HCT116 (cell line): ENCODE results near the gene MAP3K9. TPM values are rescaled to one million over a fixed set of nuclear protein-coding genes. Genes with fewer than 3 reads are reported as not detected.

ENCODE experiments used
- ATAC-seq: fragments of 200-7000 bp; cut with Tn5 transposase; 2 replicates; pipeline ENCODE4 v1.9.1; 2020; ENCODE audit warnings: mild to moderate bottlenecking, moderate library complexity
- BruUV-seq: library from RNA; stranded (reverse); fragments of 400-500 nt; replicated peaks from 2 replicates; lab custom pipeline; 2021; lab: Mats Ljungman, UMichigan
- CTCF ChIA-PET: fragments of 300-600 bp; sonication (Branson Sonifier 250); formaldehyde crosslinking; loops from one replicate; lab custom pipeline; 2021; ENCODE audit warnings: antibody characterized with exemption; lab: Charles Lee
- POLR2A ChIA-PET: fragments of 300-600, 350-600 bp; sonication (Branson Sonifier 250); formaldehyde crosslinking; loops from one replicate; lab custom pipeline; 2021; ENCODE audit warnings: antibody characterized with exemption; lab: Charles Lee
- RAD21 ChIA-PET, 2 experiments: fragments of 300-600 bp; sonication (Branson Sonifier 250); formaldehyde crosslinking; loops; one replicate each; lab custom pipeline; 2023; ENCODE audit warnings: low total read pairs in 2 of 2; ENCODE audit not compliant: uncharacterized antibody in 2 of 2, unreplicated experiment in 2 of 2, low non-redundant PET in 1 of 2; lab: Charles Lee
- DNase-seq: peaks from one replicate; pipeline ENCODE4 v3.0.0-alpha.2; 2010; ENCODE audit warnings: low read depth, low spot score
- H2AFZ ChIP-seq: fragments of 200-600 bp; shearing (Covaris generic), sonication (generic); 2 replicates; pipeline ENCODE4 v1.6.1; 2017; ENCODE audit warnings: low read depth, mixed run types, mixed read lengths, antibody characterized with exemption, low read length; ENCODE audit not compliant: poor library complexity, severe bottlenecking
- H3K27ac ChIP-seq: 2 replicates; pipeline ENCODE4 v1.5.1; 2012; ENCODE audit warnings: low read depth, low read length
- H3K27me3 ChIP-seq: fragments of 200-600 bp; sonication (generic); 2 replicates; pipeline ENCODE4 v1.6.1; 2016; ENCODE audit warnings: mixed run types, low read length, mixed read lengths; ENCODE audit not compliant: insufficient read depth
- H3K36me3 ChIP-seq, 2 experiments: fragments of 200-500 bp in 1 of 2; fragments of 200-600 bp in 1 of 2; sonication (Bioruptor generic) in 1 of 2; sonication (generic) in 1 of 2; 2 replicates each; pipeline versions ENCODE4 v1.5.1 to v1.6.1; 2014 to 2016; ENCODE audit warnings: low read length in 2 of 2, inconsistent platforms in 1 of 2, mixed read lengths in 1 of 2, mixed run types in 1 of 2; ENCODE audit not compliant: insufficient read depth in 2 of 2, control insufficient read depth in 1 of 2
- H3K4me1 ChIP-seq, 2 experiments: fragments of 200-600 bp in 1 of 2; sonication (generic) in 1 of 2; 2 replicates each; pipeline versions ENCODE4 v1.5.1 to v1.6.1; 2012 to 2017; ENCODE audit warnings: low read length in 2 of 2, inconsistent platforms in 1 of 2, mild to moderate bottlenecking in 1 of 2, mixed read lengths in 1 of 2, mixed run types in 1 of 2, moderate library complexity in 1 of 2; ENCODE audit not compliant: insufficient read depth in 2 of 2, control insufficient read depth in 1 of 2
- H3K4me2 ChIP-seq: fragments of 200-600 bp; sonication (generic); 2 replicates; pipeline ENCODE4 v1.6.1; 2017; ENCODE audit warnings: mixed run types, low read length, mixed read lengths
- H3K4me3 ChIP-seq, 2 experiments: fragments of 200-600 bp in 1 of 2; sonication (generic) in 1 of 2; replicated peaks in 1 of 2; 2 replicates each; pipeline ENCODE4 v1.5.1; 2011 to 2016; ENCODE audit warnings: low read length in 2 of 2, control low read depth in 1 of 2, low read depth in 1 of 2, mild to moderate bottlenecking in 1 of 2, mixed read lengths in 1 of 2, mixed run types in 1 of 2
- H3K79me2 ChIP-seq: fragments of 200-600 bp; sonication (generic); 2 replicates; pipeline ENCODE4 v1.6.1; 2017; ENCODE audit warnings: mild to moderate bottlenecking, mixed run types, low read length, moderate library complexity, mixed read lengths; ENCODE audit not compliant: insufficient read depth
- H3K9ac ChIP-seq: fragments of 200-600 bp; sonication (generic); 2 replicates; pipeline ENCODE4 v1.6.1; 2016; ENCODE audit warnings: low read length, mixed read lengths
- H3K9me2 ChIP-seq: fragments of 200-600 bp; sonication (generic), shearing (Covaris generic); 2 replicates; pipeline ENCODE4 v1.6.1; 2017; ENCODE audit warnings: mixed run types, mild to moderate bottlenecking, moderate library complexity; ENCODE audit not compliant: insufficient read depth
- H3K9me3 ChIP-seq, 2 experiments: fragments of 200-500 bp in 1 of 2; fragments of 200-600 bp in 1 of 2; sonication (Bioruptor generic) in 1 of 2; sonication (generic) in 1 of 2; 2 replicates each; pipeline ENCODE4 v1.6.1; 2014 to 2017; ENCODE audit warnings: low read length in 2 of 2, mixed read lengths in 2 of 2, inconsistent platforms in 1 of 2, low read depth in 1 of 2, mild to moderate bottlenecking in 1 of 2, mixed run types in 1 of 2, moderate library complexity in 1 of 2; ENCODE audit not compliant: control insufficient read depth in 1 of 2, insufficient read depth in 1 of 2
- H4K20me1 ChIP-seq: fragments of 200-600 bp; sonication (generic), shearing (Covaris generic); 2 replicates; pipeline ENCODE4 v1.6.1; 2017; ENCODE audit warnings: mixed run types, mild to moderate bottlenecking, moderate library complexity; ENCODE audit not compliant: insufficient read depth
- CBX3 ChIP-seq: IDR thresholded peaks from 2 replicates; pipeline ENCODE4 v1.6.1; 2012; ENCODE audit warnings: low read depth
- CEBPB ChIP-seq: IDR thresholded peaks from 2 replicates; pipeline ENCODE4 v1.6.1; 2012; ENCODE audit warnings: low read depth
- CTCF ChIP-seq, 3 experiments: fragments of 200-600 bp in 1 of 3; sonication (generic) in 1 of 3; IDR thresholded peaks in 2 of 3; conservative IDR thresholded peaks in 1 of 3; 2 replicates each; pipeline ENCODE4 v1.5.1; 2012 to 2017; ENCODE audit warnings: low read depth in 2 of 3, low read length in 2 of 3, antibody characterized with exemption in 1 of 3, borderline replicate concordance in 1 of 3, control low read depth in 1 of 3, mild to moderate bottlenecking in 1 of 3, mixed read lengths in 1 of 3, mixed run types in 1 of 3, moderate library complexity in 1 of 3; ENCODE audit not compliant: insufficient read depth in 1 of 3
- EGR1 ChIP-seq: IDR thresholded peaks from 2 replicates; pipeline ENCODE4 v1.6.1; 2012; ENCODE audit warnings: low read depth
- ELF1 ChIP-seq: IDR thresholded peaks from 2 replicates; pipeline ENCODE4 v1.6.1; 2012; ENCODE audit warnings: low read depth, borderline replicate concordance
- EZH2 ChIP-seq: fragments of 200-600 bp; sonication (generic); IDR thresholded peaks from 2 replicates; pipeline ENCODE4 v1.6.1; 2017; ENCODE audit warnings: antibody characterized with exemption, mixed run types
- EZH2phosphoT487 ChIP-seq: fragments of 200-600 bp; IDR thresholded peaks from 2 replicates; pipeline ENCODE4 v1.6.1; 2018; ENCODE audit warnings: antibody characterized with exemption, borderline replicate concordance
- FOSL1 ChIP-seq: IDR thresholded peaks from 2 replicates; pipeline ENCODE4 v1.6.1; 2012; ENCODE audit warnings: low read depth
- JUND ChIP-seq: IDR thresholded peaks from 2 replicates; pipeline ENCODE4 v1.6.1; 2012
- POLR2AphosphoS5 ChIP-seq: IDR thresholded peaks from 2 replicates; pipeline ENCODE4 v1.6.1; 2011; ENCODE audit warnings: mild to moderate bottlenecking, low read depth, low read length, moderate library complexity
- RAD21 ChIP-seq: IDR thresholded peaks from 2 replicates; pipeline ENCODE4 v1.6.1; 2012; ENCODE audit warnings: low read depth, mild to moderate bottlenecking
- REST ChIP-seq: IDR thresholded peaks from 2 replicates; pipeline ENCODE4 v1.6.1; 2012; ENCODE audit warnings: low read depth
- SIN3A ChIP-seq: IDR thresholded peaks from 2 replicates; pipeline ENCODE4 v1.6.1; 2012; ENCODE audit warnings: low read depth
- SRF ChIP-seq: IDR thresholded peaks from 2 replicates; pipeline ENCODE4 v1.6.1; 2012; ENCODE audit warnings: low read depth
- TCF7L2 ChIP-seq: IDR thresholded peaks from 2 replicates; pipeline ENCODE4 v1.7.0; 2011; ENCODE audit warnings: borderline replicate concordance, inconsistent platforms; ENCODE audit not compliant: insufficient read depth, insufficient read length; ENCODE audit errors: extremely low read depth
- YY1 ChIP-seq: IDR thresholded peaks from 2 replicates; pipeline ENCODE4 v1.6.1; 2011; ENCODE audit warnings: low read length, low read depth, moderate library complexity, mild to moderate bottlenecking; ENCODE audit not compliant: insufficient replicate concordance; ENCODE audit errors: extremely low read depth
- ZBTB33 ChIP-seq: IDR thresholded peaks from 2 replicates; pipeline ENCODE4 v1.6.1; 2011; ENCODE audit warnings: mild to moderate bottlenecking, low read length, moderate library complexity; ENCODE audit not compliant: insufficient replicate concordance; ENCODE audit errors: extremely low read depth
- ZFX ChIP-seq: fragments of 450-650 bp; IDR thresholded peaks from 2 replicates; pipeline ENCODE4 v1.6.1; 2017
- ZNF274 ChIP-seq: fragments of 200-500 bp; sonication (Bioruptor generic); IDR thresholded peaks from 2 replicates; pipeline ENCODE4 v1.6.1; 2014; ENCODE audit warnings: mild to moderate bottlenecking, low read depth, low read length, inconsistent platforms
- intact Hi-C: fragments of 100-400 bp; cut with micrococcal nuclease; formaldehyde crosslinking; loops from 2 replicates; pipeline ENCODE4 v1.10.0; 2022
- total RNA-seq: library from RNA; stranded (reverse); gene quantifications from one replicate; pipeline ENCODE4 v1.2.1, GENCODE V29; 2021; ENCODE audit not compliant: unreplicated experiment
- TF ChIP-seq, protein P1 (sequence below): IDR thresholded peaks from 2 replicates; pipeline ENCODE4 v1.6.1; 2012

MAP3K9 gene
- total RNA-seq, 1 experiment from 2014 or later: 11.7 TPM

- ATAC-seq: no peak
- POLR2A ChIA-PET: no interaction called here
These were observed 90.8 kb downstream of the MAP3K9 start for GRCh38 chr14:70718383-70719118.

More at GRCh38 chr14:70718383-70719118, 90.8 kb downstream of the MAP3K9 start:
- Histone ChIP-seq H4K20me1 (no peaks in the 10 kb centered on the region), H2AFZ (no peak overlapping the region), H3K27me3 (no peaks in the 10 kb centered on the region), H3K4me2 (peak overlapping the region; percentile 34), H3K9ac (no peak overlapping the region), H3K27ac (no peak overlapping the region), H3K36me3 (no peaks in the 10 kb centered on the region), H3K4me1 (peaks cover 0 to 19% of the 10 kb centered on the region in 2 experiments; a peak in 2 of 4 replicates), H3K9me2 (no peaks in the 10 kb centered on the region), H3K9me3 (no peaks in the 10 kb centered on the region), H3K79me2 (no peaks in the 10 kb centered on the region), H3K4me3 (no peak overlapping the region)
- RAD21 ChIA-PET: no interaction called here
- no peak for DNase-seq
- CTCF ChIA-PET: no interaction called here
- BruUV-seq: no TSS peak
- TF ChIP-seq SRF (no peak), POLR2AphosphoS5 (no peak), ZFX (no peak), EGR1 (no peak), CTCF (IDR thresholded peaks at IDR 0.05 in 2 of 3, conservative IDR thresholded peaks at IDR 0.05 in 1 of 3; ENCODE audit: borderline replicate concordance in 1 of 3, insufficient read depth in 1 of 3, low read depth in 2 of 3, low read length in 2 of 3) (no peak), TCF7L2 (no peak), YY1 (no peak), ZBTB33 (no peak), ZNF274 (no peak), ELF1 (no peak), EZH2phosphoT487 (no peak), FOSL1 (no peak), CBX3 (no peak), SIN3A (no peak), JUND (no peak), REST (no peak), EZH2 (no peak), RAD21 (no peak), CEBPB (no peak)
- TF ChIP-seq, protein P1, sequence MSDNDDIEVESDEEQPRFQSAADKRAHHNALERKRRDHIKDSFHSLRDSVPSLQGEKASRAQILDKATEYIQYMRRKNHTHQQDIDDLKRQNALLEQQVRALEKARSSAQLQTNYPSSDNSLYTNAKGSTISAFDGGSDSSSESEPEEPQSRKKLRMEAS: no peak
- intact Hi-C loops: loop anchor here (10.0 kb wide), 1 partner anchor 236 kb away; no protein-coding TSS in a partner anchor
